ENCODE measurements around the gene CREB5. TPM values are rescaled to one million over a fixed set of nuclear protein-coding genes. Genes with fewer than 3 reads are reported as not detected.
A peak's percentile ranks its signal among the peaks of the same experiment; 100 is the strongest.
"Not testable (repeated sequence)": the region's sequence is repeated elsewhere in the genome, so short reads cannot be mapped to it uniquely, and the experiment has no call there.

CREB5 gene
- polyA plus RNA-seq, 4 donors, result 5.7 to 17.0 (median 8.4) TPM

GRCh38 chr7:28759475-28759971 lies 347.2 kb downstream of the CREB5 start:
- no peak for DNase-seq (ENCODE audit: low read depth in 4 of 4, low spot score in 2 of 4)

- DNase-seq (ENCODE audit: low read depth in 4 of 4, low spot score in 2 of 4), result no peak
Observed at GRCh38 chr7:28761505-28761904, 349.2 kb downstream of the CREB5 start.

GRCh38 chr7:28762651-28763050 lies 350.3 kb downstream of the CREB5 start:
- DNase-seq (ENCODE audit: low read depth in 4 of 4, low spot score in 2 of 4), result no peak

- no peak for DNase-seq (ENCODE audit: low read depth in 4 of 4, low spot score in 2 of 4)
Observed at GRCh38 chr7:28766359-28766758, 354.0 kb downstream of the CREB5 start.

GRCh38 chr7:28767356-28767755 lies 355.0 kb downstream of the CREB5 start:
- DNase-seq (ENCODE audit: low read depth in 4 of 4, low spot score in 2 of 4), result no peak

- DNase-seq (ENCODE audit: low read depth in 4 of 4, low spot score in 2 of 4), result no peak
Observed at GRCh38 chr7:28768577-28769147, 356.3 kb downstream of the CREB5 start.

- no peak for DNase-seq (ENCODE audit: low read depth in 4 of 4, low spot score in 2 of 4)
Observed at GRCh38 chr7:28771906-28772622, 359.7 kb downstream of the CREB5 start.

- DNase-seq (ENCODE audit: low read depth in 4 of 4, low spot score in 2 of 4), result no peak
Observed at GRCh38 chr7:28773423-28774145, 361.3 kb downstream of the CREB5 start.

- DNase-seq (ENCODE audit: low read depth in 4 of 4, low spot score in 2 of 4), result no peak
Observed at GRCh38 chr7:28774261-28774988, 362.1 kb downstream of the CREB5 start.

GRCh38 chr7:28776463-28777157 lies 364.3 kb downstream of the CREB5 start:
- no peak for DNase-seq (ENCODE audit: low read depth in 4 of 4, low spot score in 2 of 4)

- no peak for DNase-seq (ENCODE audit: low read depth in 4 of 4, low spot score in 2 of 4)
Observed at GRCh38 chr7:28778786-28779185, 366.5 kb downstream of the CREB5 start.

- DNase-seq (ENCODE audit: low read depth in 4 of 4, low spot score in 2 of 4), result no peak
Observed at GRCh38 chr7:28779954-28780353, 367.6 kb downstream of the CREB5 start.

- no peak for DNase-seq (ENCODE audit: low read depth in 4 of 4, low spot score in 2 of 4)
Observed at GRCh38 chr7:28782362-28782761, 370.0 kb downstream of the CREB5 start.

- DNase-seq (ENCODE audit: low read depth in 4 of 4, low spot score in 2 of 4), result peak in 2 of 4 donors; percentile 41
Observed at GRCh38 chr7:28784171-28784902, 372.0 kb downstream of the CREB5 start.

- no peak for DNase-seq (ENCODE audit: low read depth in 4 of 4, low spot score in 2 of 4)
Observed at GRCh38 chr7:28785041-28785995, 373.0 kb downstream of the CREB5 start.

- not testable (repeated sequence) for DNase-seq (ENCODE audit: low read depth in 4 of 4, low spot score in 2 of 4)
Observed at GRCh38 chr7:28786156-28786555, 373.8 kb downstream of the CREB5 start.

- no peak for DNase-seq (ENCODE audit: low read depth in 4 of 4, low spot score in 2 of 4)
Observed at GRCh38 chr7:28787106-28787505, 374.8 kb downstream of the CREB5 start.

- no peak for DNase-seq (ENCODE audit: low read depth in 4 of 4, low spot score in 2 of 4)
Observed at GRCh38 chr7:28790467-28790866, 378.1 kb downstream of the CREB5 start.

- DNase-seq (ENCODE audit: low read depth in 4 of 4, low spot score in 2 of 4), result no peak
Observed at GRCh38 chr7:28792858-28793257, 380.5 kb downstream of the CREB5 start.
